Hematopoietic multipotent progenitor cell treated with erythropoietin and hydrocortisone succinate and interleukin-3 and kit ligand, for 6 days (in vitro differentiated cells): Measurements from ENCODE around the gene ACOX3.
A peak's percentile ranks its signal among the peaks of the same experiment; 100 is the strongest.
"Not testable (repeated sequence)": the region's sequence is repeated elsewhere in the genome, so short reads cannot be mapped to it uniquely, and the experiment has no call there.

ENCODE experiments used
- DNase-seq: peaks from one replicate; pipeline ENCODE4 v3.0.0-alpha.2; 2015

Gene ACOX3

GRCh38 chr4:8440492-8441311, at the start of gene ACOX3, which contains the start of gene TRMT44:
Gene ACOX3 (minus strand): TSS chr4:8440723. CDS start chr4:8416521, 24,202 bp downstream.
Gene TRMT44 (plus strand): TSS chr4:8440777. CDS start chr4:8440823, 46 bp downstream.
- peak; percentile 89 for DNase-seq

- no peak for DNase-seq
Measured at GRCh38 chr4:8488791-8489369, 48.4 kb upstream of the ACOX3 start.

GRCh38 chr4:8486643-8487042, 46.1 kb upstream of the ACOX3 start:
- not testable (repeated sequence) for DNase-seq

GRCh38 chr4:8480221-8480620, 39.7 kb upstream of the ACOX3 start:
- no peak for DNase-seq

- no peak for DNase-seq
Measured at GRCh38 chr4:8478801-8479744, 38.5 kb upstream of the ACOX3 start.

GRCh38 chr4:8478371-8478770, 37.8 kb upstream of the ACOX3 start:
- DNase-seq, result no peak

GRCh38 chr4:8477676-8478075, 37.2 kb upstream of the ACOX3 start:
- no peak for DNase-seq

- no peak for DNase-seq
Measured at GRCh38 chr4:8477095-8477635, 36.6 kb upstream of the ACOX3 start.

GRCh38 chr4:8475751-8476575, 35.4 kb upstream of the ACOX3 start:
- DNase-seq, result no peak

- no peak for DNase-seq
Measured at GRCh38 chr4:8474856-8475255, 34.3 kb upstream of the ACOX3 start.

GRCh38 chr4:8473920-8474590, 33.5 kb upstream of the ACOX3 start:
- no peak for DNase-seq

GRCh38 chr4:8473198-8473919, 32.8 kb upstream of the ACOX3 start:
- DNase-seq, result no peak

- DNase-seq, result no peak
Measured at GRCh38 chr4:8472689-8473197, 32.2 kb upstream of the ACOX3 start.

- DNase-seq, result no peak
Measured at GRCh38 chr4:8472158-8472688, 31.7 kb upstream of the ACOX3 start.

GRCh38 chr4:8471211-8471875, 30.8 kb upstream of the ACOX3 start:
- DNase-seq, result no peak

GRCh38 chr4:8470451-8471024, 30.0 kb upstream of the ACOX3 start:
- DNase-seq, result no peak

GRCh38 chr4:8469550-8469949, 29.0 kb upstream of the ACOX3 start:
- DNase-seq, result no peak

GRCh38 chr4:8468746-8469535, 28.4 kb upstream of the ACOX3 start:
- peak; percentile 78 for DNase-seq
